ENCODE measurements around the gene UBASH3B.

The UBASH3B gene

GRCh38 chr11:122703541-122704272 lies 48.2 kb downstream of the UBASH3B start:
- TF ChIP-seq, protein P1, sequence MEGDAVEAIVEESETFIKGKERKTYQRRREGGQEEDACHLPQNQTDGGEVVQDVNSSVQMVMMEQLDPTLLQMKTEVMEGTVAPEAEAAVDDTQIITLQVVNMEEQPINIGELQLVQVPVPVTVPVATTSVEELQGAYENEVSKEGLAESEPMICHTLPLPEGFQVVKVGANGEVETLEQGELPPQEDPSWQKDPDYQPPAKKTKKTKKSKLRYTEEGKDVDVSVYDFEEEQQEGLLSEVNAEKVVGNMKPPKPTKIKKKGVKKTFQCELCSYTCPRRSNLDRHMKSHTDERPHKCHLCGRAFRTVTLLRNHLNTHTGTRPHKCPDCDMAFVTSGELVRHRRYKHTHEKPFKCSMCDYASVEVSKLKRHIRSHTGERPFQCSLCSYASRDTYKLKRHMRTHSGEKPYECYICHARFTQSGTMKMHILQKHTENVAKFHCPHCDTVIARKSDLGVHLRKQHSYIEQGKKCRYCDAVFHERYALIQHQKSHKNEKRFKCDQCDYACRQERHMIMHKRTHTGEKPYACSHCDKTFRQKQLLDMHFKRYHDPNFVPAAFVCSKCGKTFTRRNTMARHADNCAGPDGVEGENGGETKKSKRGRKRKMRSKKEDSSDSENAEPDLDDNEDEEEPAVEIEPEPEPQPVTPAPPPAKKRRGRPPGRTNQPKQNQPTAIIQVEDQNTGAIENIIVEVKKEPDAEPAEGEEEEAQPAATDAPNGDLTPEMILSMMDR (IDR thresholded peaks at IDR 0.05; ENCODE audit: low read depth, low read length, missing control alignments), result no peak
- no peak for DNase-seq (ENCODE audit: extremely low read depth, low read depth)
- H3K4me3 ChIP-seq (replicated peaks; ENCODE audit: low read depth, low read length), result no peak overlapping the region

DNA sequence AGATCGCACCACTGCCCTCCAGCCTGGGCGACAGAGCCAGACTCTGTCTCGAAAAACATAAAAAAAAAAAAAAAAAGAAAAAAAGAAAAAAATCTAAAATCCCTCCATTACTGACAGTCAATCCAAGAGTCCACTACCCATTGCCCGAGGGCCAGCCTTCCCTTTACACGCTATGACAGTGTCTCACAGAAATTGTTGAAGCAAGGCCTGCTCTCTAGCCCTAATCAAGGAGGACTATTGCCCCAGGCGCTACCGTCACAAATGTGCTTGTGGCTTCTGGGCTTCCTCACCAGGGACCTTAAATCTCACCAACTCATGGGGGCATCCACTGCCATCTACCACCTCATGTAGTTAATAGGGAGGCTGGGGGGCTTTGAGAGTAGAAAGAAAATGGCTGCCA lies 49.9 kb downstream of the UBASH3B start:
- TF ChIP-seq, protein P1 (IDR thresholded peaks at IDR 0.05; ENCODE audit: low read depth, low read length, missing control alignments), result no peak
- no peak for DNase-seq (ENCODE audit: extremely low read depth, low read depth)
- H3K4me3 ChIP-seq (replicated peaks; ENCODE audit: low read depth, low read length), result no peak overlapping the region

DNA sequence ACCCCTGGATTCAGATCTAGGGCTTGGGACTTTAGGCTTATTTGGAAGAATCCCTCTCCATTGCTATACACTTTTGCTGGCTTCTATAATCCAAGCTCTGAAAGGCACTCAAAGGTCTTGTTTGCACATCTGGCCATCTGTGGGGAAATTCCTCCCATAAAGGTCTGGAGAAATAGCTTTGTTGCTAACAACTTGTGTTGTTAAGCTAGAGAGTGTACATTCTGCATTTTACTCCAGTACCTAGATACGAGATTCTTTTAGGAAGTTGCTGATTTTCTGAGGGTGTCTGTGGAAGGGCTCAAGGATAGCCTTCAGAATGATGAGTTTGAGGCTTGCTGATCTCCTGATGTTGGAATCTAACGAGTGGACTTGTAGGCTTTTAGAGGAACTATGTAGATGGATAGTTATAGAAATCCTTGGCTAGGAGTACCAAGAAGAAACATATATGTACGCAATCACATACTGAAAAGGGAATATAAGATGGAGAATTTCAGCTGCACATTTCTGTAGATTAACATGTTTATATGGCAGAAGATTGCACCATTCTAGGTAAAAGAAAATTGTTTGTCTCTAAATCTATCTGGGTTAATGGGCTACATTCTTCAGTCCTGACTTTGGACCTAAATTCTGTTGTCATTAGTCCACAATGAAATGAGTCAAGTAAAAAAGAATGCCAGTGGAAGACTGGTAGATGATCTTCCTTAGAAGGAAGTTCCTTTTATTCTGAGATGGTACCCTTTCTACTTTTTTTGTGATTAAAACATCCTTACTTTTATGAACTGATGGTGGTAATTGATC lies 51.0 kb downstream of the UBASH3B start:
- TF ChIP-seq, protein P1 (IDR thresholded peaks at IDR 0.05; ENCODE audit: low read depth, low read length, missing control alignments), result no peak
- H3K4me3 ChIP-seq (replicated peaks; ENCODE audit: low read depth, low read length), result no peak overlapping the region
- DNase-seq (ENCODE audit: extremely low read depth, low read depth), result no peak

DNA sequence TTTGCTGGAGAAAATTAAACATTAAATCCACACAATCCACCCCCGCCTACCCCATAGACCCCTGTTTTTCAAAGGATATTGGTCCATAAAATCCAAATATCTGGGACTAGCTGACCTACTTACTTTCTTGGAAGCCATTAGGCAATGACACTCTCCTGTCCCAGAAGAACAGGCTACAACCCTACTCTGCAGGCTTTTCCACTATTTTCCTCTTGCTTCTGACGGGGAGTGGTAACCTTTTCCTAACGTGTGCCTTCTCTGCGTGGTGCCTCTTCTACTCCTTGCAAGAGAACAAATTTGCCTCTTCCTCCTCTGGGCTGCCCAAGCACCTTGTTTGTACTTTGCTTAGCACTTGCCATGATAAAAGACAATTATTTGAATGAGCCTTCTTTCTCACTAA lies 51.6 kb downstream of the UBASH3B start:
- DNase-seq (ENCODE audit: extremely low read depth, low read depth), result no peak
- H3K4me3 ChIP-seq (replicated peaks; ENCODE audit: low read depth, low read length), result no peak overlapping the region
- TF ChIP-seq, protein P1 (IDR thresholded peaks at IDR 0.05; ENCODE audit: low read depth, low read length, missing control alignments), result no peak

DNA sequence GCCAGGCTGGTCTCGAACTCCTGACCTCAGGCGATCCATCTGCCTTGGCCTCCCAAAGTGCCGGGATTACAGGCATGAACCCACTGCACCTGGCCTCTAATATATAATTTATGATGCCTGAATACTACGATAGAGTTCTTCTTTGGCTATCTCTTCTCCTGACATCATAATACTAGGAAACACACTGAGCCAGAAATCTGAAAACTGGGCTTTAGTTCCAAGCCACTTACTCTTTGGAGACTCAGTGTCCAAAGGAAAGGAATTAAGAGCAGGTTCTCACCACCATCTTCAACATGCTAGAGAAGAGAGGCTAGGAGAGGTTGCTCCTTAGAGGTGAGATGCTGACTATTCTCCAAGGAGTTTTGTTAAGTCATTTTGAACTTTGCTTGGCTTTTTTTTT lies 52.4 kb downstream of the UBASH3B start:
- TF ChIP-seq, protein P1 (IDR thresholded peaks at IDR 0.05; ENCODE audit: low read depth, low read length, missing control alignments), result no peak
- no peak overlapping the region for H3K4me3 ChIP-seq (replicated peaks; ENCODE audit: low read depth, low read length)
- no peak for DNase-seq (ENCODE audit: extremely low read depth, low read depth)

DNA sequence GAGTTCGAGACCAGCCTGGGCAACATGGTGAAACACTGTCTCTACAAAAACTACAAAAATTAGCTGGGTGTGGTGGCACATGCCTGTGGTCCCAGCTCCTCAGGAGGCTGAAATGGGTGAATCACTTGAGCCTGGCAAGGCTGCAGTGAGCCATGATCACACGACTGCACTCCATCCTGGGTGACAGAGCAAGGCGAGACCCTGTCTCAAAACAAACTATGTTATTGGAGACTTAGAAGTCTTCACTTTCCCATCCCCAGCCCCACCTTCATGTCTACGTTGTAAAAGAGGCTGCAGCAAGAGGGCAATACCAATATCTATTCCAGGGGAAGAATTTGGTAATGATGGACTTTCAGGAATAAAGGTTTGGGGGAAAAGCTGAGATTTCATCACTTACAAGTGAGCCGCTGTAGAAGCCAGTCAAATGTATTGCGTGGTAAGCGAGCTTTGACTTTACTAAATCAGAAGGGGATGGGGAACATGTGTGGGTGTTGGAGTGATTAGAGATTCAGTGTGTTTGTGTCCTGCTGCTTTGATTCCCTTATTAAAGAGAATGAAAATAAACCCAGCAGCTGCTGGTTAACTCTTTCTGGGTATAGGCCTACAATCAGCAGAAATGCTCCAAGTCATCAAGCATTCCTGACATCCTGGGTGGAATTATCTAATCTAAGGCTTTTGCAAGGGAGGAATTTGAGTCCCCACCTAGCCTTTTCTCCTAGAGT lies 53.7 kb downstream of the UBASH3B start:
- TF ChIP-seq, protein P1 (IDR thresholded peaks at IDR 0.05; ENCODE audit: low read depth, low read length, missing control alignments), result no peak
- DNase-seq (ENCODE audit: extremely low read depth, low read depth), result no peak
- no peak overlapping the region for H3K4me3 ChIP-seq (replicated peaks; ENCODE audit: low read depth, low read length)

All from HFF-Myc (cell line).